GM21723 (cell line): ENCODE data around the gene SEPTIN5.

Source experiments
- ATAC-seq: cut with Tn5 transposase; IDR thresholded peaks from one replicate; pipeline ENCODE4 v1.9.1; 2021; ENCODE audit warnings: mild to moderate bottlenecking, moderate library complexity; ENCODE audit not compliant: unreplicated experiment

Gene SEPTIN5

DNA sequence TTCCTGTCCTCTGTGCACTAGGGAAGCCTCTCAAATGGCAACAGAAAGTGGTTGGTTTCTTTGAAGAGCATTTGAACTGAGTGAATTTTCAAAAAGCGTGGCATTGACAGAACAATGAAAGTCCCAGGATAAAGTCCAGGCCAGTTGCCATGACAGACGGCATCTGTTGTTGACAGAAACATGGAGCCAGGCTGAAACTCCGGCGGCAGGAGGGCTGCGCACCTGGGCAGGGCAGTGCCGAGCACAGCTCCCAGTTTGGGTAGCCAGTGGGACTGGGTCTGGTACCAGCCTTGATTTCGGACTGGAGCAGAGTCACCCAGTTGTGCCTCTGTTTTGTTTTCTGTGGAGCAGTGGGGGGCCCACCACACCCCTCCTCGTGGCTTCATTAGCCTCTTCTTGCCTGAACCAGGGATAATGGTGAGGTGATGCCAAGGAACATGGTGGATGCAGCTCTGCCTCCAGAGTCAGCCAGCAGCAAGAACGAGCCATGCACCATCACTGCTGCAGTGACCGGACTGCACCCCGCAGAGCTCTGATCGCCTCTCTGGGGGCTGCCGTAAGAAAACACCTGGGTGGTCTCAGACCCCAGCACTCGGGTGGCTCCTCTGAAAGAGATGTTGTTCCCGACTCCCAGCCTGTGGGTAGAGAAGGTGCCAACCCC is 9.8 kb upstream of the SEPTIN5 start:
- ATAC-seq: no peak

DNA sequence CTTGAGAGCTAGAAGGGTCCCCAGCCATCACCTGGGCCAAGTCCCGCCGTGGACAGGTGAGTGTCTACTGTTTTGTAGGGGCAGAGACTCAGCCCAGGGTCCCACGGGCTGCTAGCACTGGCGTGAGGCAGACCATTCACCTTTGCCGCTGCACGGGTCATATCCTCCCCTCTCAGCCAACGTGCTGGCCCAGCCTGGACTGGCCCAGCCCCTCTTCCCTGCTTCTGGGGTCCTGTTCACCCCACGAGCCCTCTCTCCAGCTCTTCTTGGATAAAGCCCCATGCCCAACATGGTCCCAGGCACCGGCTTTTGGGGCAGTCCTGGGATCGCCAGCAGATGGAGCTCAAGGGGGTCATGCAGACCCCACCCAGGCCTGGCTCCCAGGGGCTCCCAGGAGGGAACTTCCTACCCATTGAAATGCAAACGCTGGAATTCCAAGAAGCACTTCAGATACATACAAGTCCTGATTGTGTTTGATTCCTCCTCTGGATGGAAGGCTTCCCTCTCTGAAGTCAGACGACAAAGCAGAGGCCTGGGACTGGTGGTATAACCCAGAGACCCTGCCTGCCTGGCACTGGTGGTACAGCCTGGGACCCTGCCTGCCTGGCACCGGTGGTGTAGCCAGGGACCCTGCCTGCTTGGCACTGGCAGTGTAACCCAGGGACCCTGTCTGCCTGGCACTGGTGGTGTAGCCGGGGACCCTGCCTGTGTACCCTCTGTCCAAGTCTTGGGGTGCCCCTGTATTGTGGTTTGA is 8.9 kb upstream of the SEPTIN5 start:
- no peak for ATAC-seq

DNA sequence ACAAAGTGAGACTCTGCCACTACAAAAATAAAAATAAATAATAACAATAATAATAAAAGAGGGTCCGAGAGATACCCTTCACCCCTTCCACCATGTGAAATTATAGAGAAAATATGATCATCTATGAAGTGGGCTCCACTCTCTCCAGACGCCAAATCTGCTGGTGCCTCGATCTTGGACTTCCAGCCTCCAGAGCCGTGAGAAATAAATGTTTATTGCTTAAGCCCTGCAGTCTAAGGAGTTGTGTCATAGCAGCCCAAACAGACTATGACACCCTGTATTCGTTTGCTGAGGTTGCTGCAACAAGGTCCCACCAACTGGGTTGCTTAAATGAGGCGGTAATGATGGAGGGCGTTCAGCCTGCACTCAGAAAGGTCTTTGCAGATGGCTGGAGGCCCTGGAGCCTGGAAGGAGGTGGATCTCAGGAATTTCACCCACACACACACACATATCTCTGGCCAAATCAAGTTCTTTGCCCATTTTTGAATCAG is 7.6 kb upstream of the SEPTIN5 start:
- ATAC-seq: no peak

GRCh38 chr22:19707347-19708290 is 6.7 kb upstream of the SEPTIN5 start:
- ATAC-seq: no peak

DNA sequence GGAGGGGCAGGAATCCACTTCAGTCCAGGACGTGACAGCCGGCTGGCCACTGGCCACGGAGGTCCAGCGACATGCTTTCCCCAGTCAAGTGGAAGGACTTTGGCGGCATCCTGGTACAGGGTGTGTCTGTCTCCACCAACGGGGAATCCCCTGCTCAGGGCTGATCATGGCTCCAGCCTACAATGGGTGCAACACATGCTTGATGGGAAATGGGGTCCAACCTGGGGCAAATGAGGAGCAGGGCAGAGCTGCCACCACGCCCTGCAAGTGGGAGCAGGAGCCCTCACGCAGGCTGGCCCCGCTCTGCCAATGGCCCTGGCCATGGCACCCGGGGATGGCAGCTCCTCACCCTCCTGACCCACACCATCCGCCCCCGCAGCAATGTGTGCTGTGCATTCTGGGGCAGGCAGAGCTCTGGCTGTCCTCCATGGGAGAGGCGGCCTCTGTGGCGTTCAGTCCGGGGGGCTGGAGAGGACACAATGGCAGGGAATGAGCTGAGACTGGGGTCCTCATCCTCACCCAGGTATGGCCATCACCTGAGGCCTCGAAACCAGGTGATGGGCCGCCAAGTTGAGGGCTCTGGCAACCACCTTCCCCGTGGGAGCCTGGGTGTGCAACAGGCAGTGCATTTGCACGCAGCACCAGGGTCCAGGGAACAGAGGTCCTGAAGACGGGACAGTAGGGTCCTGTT is 5.8 kb upstream of the SEPTIN5 start:
- no peak for ATAC-seq

GRCh38 chr22:19709063-19709769 is 5.1 kb upstream of the SEPTIN5 start:
- ATAC-seq: no peak

- no peak for ATAC-seq
These were observed 4.1 kb upstream of the SEPTIN5 start for GRCh38 chr22:19710020-19710768.

DNA sequence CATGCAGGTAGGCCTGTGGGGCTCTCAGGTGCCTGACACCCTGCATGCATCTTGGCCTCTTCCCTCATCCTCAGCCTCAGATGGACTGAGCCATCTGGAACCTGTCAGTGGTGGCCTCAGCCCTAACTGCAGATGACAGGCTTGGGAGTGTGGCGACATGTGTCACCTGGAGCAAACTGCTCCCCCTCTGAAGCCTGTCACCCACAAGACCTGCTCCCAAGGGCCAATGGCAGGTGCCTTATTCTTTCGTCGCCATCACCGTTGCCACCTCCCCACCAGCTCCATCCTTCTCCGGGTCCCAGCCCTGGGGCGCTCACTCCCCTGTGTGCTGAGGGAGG is 3.6 kb upstream of the SEPTIN5 start:
- no peak for ATAC-seq

DNA sequence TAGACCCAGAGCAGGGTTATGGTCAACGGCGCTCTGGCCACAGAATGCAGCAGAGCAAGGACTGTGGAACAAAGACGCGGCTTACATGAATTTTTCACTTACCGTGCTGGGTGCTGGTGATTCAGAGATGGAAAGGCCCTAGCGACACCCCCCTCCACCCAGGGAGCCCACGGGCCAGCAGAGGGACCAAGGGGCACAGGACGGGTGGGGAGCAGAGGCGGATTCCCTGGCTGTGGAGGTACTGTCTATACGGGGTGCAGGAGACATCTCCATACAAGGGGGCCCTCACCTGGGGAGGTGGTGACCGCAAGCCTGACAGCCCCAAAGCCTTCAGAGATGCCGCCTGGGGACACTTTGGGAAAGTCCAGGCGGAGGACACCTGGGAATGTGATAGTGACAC is 1.1 kb upstream of the SEPTIN5 start:
- no peak for ATAC-seq

- no peak for ATAC-seq
These were observed 522 bp upstream of the SEPTIN5 start for GRCh38 chr22:19713650-19714311.

GRCh38 chr22:19715188-19715930 is 1.1 kb downstream of the SEPTIN5 start:
- no peak for ATAC-seq

DNA sequence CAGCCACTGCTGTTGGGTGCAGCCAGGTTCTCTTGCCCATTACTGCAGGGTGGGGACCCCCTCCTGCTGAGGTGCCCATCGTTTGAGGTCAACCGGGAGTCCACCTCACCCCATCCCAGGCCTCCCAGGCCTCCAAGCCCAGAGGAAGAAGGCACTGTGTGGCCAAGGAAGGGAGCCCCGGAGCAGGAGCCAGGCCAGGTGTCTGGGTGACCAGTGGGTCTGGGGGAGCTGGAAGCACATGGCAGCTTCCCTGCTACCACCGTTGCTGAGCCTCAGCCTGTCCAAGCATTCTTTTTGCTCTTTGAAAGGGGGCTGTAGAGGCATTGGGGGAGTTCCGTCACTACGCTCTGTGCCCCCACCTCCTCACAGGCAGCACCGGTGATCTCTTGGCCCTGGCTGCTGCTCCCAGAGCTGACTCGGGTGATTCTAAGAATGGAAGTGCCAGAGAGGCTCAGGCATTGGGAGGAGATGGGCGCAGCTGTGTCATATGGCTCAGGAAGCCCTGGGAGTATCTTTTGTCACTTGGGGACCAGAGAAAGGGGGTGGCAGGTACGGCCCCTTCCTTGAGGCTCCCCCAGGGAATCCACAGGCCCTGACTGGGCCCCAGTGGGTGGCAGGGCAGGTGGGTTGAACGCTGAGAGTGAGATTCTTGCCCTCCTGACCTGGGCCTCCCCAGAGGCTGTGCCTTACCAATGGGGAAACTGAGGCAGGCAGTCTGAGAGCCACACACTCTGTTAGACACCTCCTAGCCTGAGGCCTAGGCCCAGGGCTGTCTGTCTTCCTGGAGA is 1.9 kb downstream of the SEPTIN5 start:
- no peak for ATAC-seq

- no peak for ATAC-seq
These were observed 2.5 kb downstream of the SEPTIN5 start for GRCh38 chr22:19716829-19717105.

- no peak for ATAC-seq
These were observed 2.9 kb downstream of the SEPTIN5 start for GRCh38 chr22:19717181-19717580.

DNA sequence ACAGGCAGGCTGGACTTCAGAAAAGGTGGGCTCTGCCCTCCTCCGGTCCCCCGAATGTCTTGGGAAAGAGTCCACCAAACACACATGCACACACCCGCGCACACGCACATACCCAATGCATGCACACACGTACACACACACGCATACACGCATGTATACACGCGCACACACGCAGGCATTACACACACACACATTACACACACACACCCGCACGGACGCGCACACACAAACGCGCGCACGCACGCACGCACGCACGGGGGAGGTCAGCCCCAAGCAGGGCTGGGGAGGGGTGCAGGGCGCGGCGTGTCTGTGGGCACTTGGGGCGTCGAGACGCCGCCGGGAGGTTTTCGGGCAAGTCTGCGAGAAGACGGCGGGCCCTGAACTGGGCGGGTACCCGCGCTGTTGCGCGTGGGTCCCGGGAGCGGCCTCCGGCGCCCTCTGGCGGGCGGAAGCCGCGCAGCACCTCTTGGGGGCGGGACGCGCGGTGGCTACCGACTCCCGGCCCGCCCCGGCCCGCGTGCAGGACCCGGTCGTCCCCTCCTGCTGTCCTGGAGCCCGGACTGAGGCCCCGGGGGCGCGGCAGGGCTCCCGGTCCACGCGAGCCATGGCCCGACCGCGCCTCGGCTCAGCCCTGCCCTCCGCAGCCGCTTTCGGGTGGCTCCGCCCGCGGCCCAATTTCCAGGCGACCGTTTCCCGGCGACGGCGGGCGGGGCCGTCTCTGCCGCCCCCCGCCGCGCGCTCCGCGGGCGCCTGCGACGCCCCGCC is 3.6 kb downstream of the SEPTIN5 start:
- ATAC-seq: no peak

DNA sequence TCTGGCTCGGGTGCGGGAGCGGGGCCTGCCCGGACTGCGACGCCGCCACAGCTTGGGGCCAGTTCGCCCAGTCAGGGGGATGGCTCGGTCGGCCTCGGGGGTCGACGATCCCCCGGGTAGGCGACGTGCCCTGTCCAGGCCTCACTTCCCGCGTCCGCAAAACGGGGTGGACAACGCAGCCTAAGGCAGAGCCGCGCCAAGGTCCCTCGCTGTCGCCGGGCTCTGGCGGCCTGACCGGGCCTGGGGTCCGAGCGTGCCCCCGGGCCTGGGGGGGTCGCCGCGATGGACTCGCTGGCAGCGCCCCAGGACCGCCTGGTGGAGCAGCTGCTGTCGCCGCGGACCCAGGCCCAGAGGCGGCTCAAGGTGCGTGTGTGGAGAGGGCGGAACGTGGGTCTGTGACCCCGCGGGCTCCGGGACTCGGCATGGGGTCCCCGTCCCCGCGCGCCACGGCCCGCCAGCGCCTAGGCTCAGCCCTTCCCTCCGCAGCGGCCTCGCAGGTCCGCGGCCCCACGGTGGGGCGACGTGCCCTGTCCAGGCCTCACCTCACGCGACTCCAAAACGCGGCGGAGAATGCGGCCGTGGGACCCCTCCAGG is 4.2 kb downstream of the SEPTIN5 start:
- ATAC-seq: no peak

DNA sequence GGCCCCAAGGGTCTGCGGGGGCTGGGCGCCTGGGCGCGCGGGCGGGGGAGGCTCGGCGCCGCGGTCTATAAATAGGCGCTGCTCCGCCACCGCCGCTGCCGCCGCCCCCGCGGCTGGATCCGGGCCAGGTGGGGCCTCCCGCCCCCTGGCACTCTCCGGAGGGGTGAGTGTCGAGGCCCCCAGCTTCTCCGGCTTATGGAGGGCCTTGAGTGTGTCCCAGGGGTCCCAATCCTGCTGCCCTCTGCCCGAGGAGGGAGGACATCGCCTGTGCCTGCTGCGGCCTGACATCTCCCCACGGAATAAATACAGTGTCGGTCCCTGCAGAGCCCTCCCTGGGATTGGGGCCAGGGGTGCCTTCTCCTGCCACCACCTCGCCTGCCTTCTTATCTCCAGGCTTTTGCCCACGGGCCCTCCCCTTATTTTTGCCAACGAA is 4.8 kb downstream of the SEPTIN5 start:
- no peak for ATAC-seq
